ENCODE measurements around the gene TNFSF10. TPM values are rescaled to one million over a fixed set of nuclear protein-coding genes. Genes with fewer than 3 reads are reported as not detected.
"Not testable (repeated sequence)": the region's sequence is repeated elsewhere in the genome, so short reads cannot be mapped to it uniquely, and the experiment has no call there.

Gene TNFSF10
- total RNA-seq (2021): 18.3 and 21.4 TPM in 2 replicates
- Bru-seq, nascent RNA: percentile 49 among the genes with signal in this experiment
- BruChase-seq, experiment 1, labeled RNA remaining after a 2-hour chase: percentile 66 among the genes with signal in this experiment
- percentile 55 among the genes with signal in this experiment for BruChase-seq, experiment 2, labeled RNA remaining after a 6-hour chase
- long read RNA-seq, transcript TNFSF10-201 (5 exons, 1,953 nt): major isoform, 14 of 19 reads
- long read RNA-seq, partial matches to known transcripts: 1 of 19 reads
- long read RNA-seq, other reads (novel, unspliced or antisense): 4 of 19 reads

DNA sequence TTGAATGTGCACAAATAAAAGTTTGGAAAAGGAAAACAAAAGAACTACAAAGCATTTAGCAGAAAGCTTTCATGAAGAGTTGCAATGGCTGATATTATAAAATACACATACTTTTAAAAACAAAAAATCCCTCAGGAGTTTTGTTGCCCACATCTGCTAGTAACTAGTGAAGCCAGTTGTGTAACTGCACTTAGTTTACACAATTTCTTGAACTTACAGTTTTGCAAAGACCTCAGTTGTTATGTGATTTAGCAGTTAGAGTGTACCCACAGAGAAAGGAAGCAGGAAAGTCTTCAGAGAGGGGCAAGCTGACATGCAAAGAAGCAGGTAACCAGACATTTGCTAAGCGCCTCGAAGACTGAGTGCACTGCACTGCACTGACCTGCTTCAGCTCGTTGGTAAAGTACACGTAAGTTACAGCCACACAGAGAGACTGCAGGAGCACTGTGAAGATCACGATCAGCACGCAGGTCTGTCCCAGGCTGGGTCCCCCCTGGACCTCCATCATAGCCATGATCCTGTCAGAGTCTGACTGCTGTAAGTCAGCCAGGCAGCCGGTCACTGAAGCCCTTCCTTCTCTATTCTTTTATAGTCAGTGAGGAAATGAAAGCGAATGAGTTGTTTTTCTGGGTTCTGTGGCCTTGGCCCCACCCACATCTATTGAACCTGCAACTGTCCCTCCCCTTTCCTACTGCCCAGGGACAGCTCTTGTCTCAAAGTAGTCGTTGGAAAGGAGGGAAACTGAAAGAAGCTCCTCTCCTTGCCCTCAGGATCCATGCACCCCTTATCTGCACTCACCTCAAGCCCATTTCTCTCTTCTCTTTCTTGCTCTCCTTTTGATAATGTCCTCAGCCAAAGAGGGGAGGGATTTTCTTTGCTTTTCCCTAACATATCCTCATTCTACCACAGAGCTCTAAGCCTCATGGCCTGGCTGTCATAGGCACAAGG, at the start of gene TNFSF10:
Gene TNFSF10, minus strand, starts transcription at position 560 of the 948 bp plus-strand sequence. Its CDS starts 46 bp downstream, at position 514.
- Histone ChIP-seq H2AFZ (peak within 1 kb of the TSS; percentile 16), H3F3A (ENCODE audit: insufficient read depth, low read depth) (no peaks in the 10 kb centered on the region), H3K4me3 (peak within 1 kb of the TSS; percentile 24; the same call in 1 of the 2 replicates), H3K27ac (no peak within 1 kb of the TSS), H3K4me1 (replicated peaks; ENCODE audit: insufficient read depth) (peaks cover 7% of the 10 kb centered on the region), H3K9me2 (ENCODE audit: insufficient read depth) (no peaks in the 10 kb centered on the region), H4K20me1 (ENCODE audit: insufficient read depth) (no peaks in the 10 kb centered on the region), H3K4me2 (peak within 1 kb of the TSS; percentile 61), H3K27me3 (ENCODE audit: insufficient read depth, low read depth) (no peaks in the 10 kb centered on the region), H3K79me2 (ENCODE audit: low read depth) (no peaks in the 10 kb centered on the region), H3K9me3 (ENCODE audit: insufficient read depth, low read depth) (no peaks in the 10 kb centered on the region), H3K36me3 (ENCODE audit: low read depth) (no peaks in the 10 kb centered on the region)
- TSS peak; percentile 73 for BruUV-seq (replicated peaks)
- intact Hi-C loops (cut with micrococcal nuclease; ENCODE audit: unreplicated experiment): loop anchor here (2.0 kb wide), 1 partner anchor 40 kb away; no protein-coding TSS in a partner anchor
- peak; percentile 48 to 62 for DNase-seq
- ChIA-PET CTCF (interaction anchor here (0.5 to 0.7 kb wide), 3 partner anchors 136 to 1562 kb away, joined by 3 to 4 read pairs (median 3); no protein-coding TSS in a partner anchor), POLR2A (ENCODE audit: unreplicated experiment) (interaction anchor here (0.6 to 0.7 kb wide), 4 partner anchors 23 to 228 kb away, joined by 3 to 15 read pairs (median 4); partner anchors contain the start of gene ECT2)
- no peak for TF ChIP-seq EZH2 (IDR thresholded peaks at IDR 0.05; ENCODE audit: low read depth)
- no peak for TF ChIP-seq CTCF (conservative IDR thresholded peaks at IDR 0.05)

DNA sequence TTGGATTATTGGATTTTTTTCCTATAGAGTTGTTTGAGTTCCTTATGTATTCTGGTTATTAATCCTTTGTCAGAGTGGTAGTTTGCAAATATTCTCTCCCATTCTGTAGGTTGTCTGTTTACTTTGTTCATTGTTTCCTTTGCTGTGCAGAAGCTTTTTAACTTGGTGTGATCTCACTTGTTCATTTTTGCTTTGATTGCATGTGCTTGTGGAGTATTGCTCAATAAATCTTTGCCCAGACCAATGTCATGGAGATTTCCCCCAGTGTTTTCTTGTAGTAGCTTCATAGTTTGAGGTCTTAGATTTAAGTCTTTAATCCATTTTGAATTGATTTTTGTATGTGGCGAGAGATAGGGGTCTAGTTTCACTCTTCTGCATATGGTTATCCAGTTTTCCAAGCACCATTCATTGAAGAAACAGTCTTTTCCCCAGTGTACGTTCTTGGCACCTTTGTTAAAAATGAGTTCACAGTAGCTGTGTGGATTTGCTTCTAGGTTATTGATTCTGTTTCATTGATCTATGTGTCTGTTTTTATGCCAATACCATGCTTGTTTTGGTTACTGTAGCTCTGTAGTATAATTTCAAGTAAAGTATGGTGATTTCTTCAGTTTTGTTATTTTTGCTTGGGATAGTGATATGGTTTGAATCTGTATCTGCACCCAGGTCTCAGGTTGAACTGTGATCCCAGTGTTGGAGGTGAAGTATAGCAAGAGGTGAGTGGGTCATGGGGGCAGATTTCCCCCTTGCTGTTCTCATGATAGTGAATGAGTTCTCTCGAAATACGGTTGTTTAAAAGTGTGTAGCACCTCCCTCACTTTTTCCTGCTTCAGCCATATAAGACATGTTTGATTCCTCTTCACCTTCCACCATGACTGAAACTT, 46.1 kb upstream of the TNFSF10 start:
- Histone ChIP-seq H3K27ac (no peak overlapping the region), H3K79me2 (ENCODE audit: low read depth) (no peaks in the 10 kb centered on the region), H3F3A (ENCODE audit: insufficient read depth, low read depth) (peaks cover 8% of the 10 kb centered on the region), H3K4me1 (replicated peaks; ENCODE audit: insufficient read depth) (peaks cover 10% of the 10 kb centered on the region), H3K4me3 (no peak overlapping the region), H3K27me3 (ENCODE audit: insufficient read depth, low read depth) (no peaks in the 10 kb centered on the region), H3K4me2 (no peak overlapping the region), H2AFZ (no peak overlapping the region), H4K20me1 (ENCODE audit: insufficient read depth) (no peaks in the 10 kb centered on the region), H3K36me3 (ENCODE audit: low read depth) (no peaks in the 10 kb centered on the region), H3K9me2 (ENCODE audit: insufficient read depth) (no peaks in the 10 kb centered on the region), H3K9me3 (ENCODE audit: insufficient read depth, low read depth) (peaks cover 15% of the 10 kb centered on the region)
- CTCF ChIA-PET: no interaction called here
- DNase-seq: no peak
- TF ChIP-seq CTCF (conservative IDR thresholded peaks at IDR 0.05): no peak
- TF ChIP-seq EZH2 (IDR thresholded peaks at IDR 0.05; ENCODE audit: low read depth): no peak
- BruUV-seq (replicated peaks): no TSS peak
- intact Hi-C loops (cut with micrococcal nuclease; ENCODE audit: unreplicated experiment): no loop called here
- POLR2A ChIA-PET (ENCODE audit: unreplicated experiment): no interaction called here

DNA sequence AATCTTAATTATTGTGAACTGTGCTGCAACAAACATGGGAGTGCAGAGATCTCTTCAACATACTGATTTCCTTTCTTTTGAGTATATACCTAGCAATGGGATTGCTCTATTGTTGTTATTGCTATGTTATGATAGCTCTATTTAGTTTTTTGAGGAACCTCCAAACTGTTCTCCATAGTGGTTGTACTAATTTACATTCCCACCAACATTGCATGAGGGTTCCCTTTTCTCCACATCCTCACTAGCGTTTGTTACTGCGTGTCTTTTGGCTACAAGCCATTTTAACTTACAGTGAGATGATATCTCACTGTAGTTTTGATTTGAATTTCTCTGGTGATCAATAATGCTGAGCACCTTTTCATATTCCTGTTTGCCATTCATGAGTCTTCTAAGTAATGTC, 45.5 kb upstream of the TNFSF10 start:
- H3K79me2 ChIP-seq (ENCODE audit: low read depth): no peaks in the 10 kb centered on the region
- H3K4me2 ChIP-seq: no peak overlapping the region
- peaks cover 15% of the 10 kb centered on the region for H3K9me3 ChIP-seq (ENCODE audit: insufficient read depth, low read depth)
- H3K27ac ChIP-seq: no peak overlapping the region
- no peaks in the 10 kb centered on the region for H4K20me1 ChIP-seq (ENCODE audit: insufficient read depth)
- ChIA-PET POLR2A (ENCODE audit: unreplicated experiment) (no interaction called here), CTCF (no interaction called here)
- H3K27me3 ChIP-seq (ENCODE audit: insufficient read depth, low read depth): no peaks in the 10 kb centered on the region
- H3F3A ChIP-seq (ENCODE audit: insufficient read depth, low read depth): peaks cover 15% of the 10 kb centered on the region
- H3K9me2 ChIP-seq (ENCODE audit: insufficient read depth): no peaks in the 10 kb centered on the region
- H2AFZ ChIP-seq: no peak overlapping the region
- intact Hi-C loops (cut with micrococcal nuclease; ENCODE audit: unreplicated experiment): no loop called here
- H3K4me1 ChIP-seq (replicated peaks; ENCODE audit: insufficient read depth): peaks cover 16% of the 10 kb centered on the region
- no peak for DNase-seq
- TF ChIP-seq CTCF (conservative IDR thresholded peaks at IDR 0.05) (no peak), EZH2 (IDR thresholded peaks at IDR 0.05; ENCODE audit: low read depth) (no peak)
- no peak overlapping the region for H3K4me3 ChIP-seq
- BruUV-seq (replicated peaks): no TSS peak
- no peaks in the 10 kb centered on the region for H3K36me3 ChIP-seq (ENCODE audit: low read depth)

GRCh38 chr3:172566785-172567184, 43.6 kb upstream of the TNFSF10 start:
- CTCF ChIA-PET; H3K9me2 ChIP-seq (ENCODE audit: insufficient read depth); H3K27ac ChIP-seq; DNase-seq; H3K4me2 ChIP-seq; H3K27me3 ChIP-seq (ENCODE audit: insufficient read depth, low read depth); intact Hi-C loops (cut with micrococcal nuclease; ENCODE audit: unreplicated experiment); H3K4me3 ChIP-seq; H3K79me2 ChIP-seq (ENCODE audit: low read depth); POLR2A ChIA-PET (ENCODE audit: unreplicated experiment); H3K36me3 ChIP-seq (ENCODE audit: low read depth); BruUV-seq (replicated peaks); H2AFZ ChIP-seq; H4K20me1 ChIP-seq (ENCODE audit: insufficient read depth): not testable (repeated sequence)
- Histone ChIP-seq H3K4me1 (replicated peaks; ENCODE audit: insufficient read depth) (peaks cover 36% of the 10 kb centered on the region), H3F3A (ENCODE audit: insufficient read depth, low read depth) (peaks cover 34% of the 10 kb centered on the region), H3K9me3 (ENCODE audit: insufficient read depth, low read depth) (peaks cover 12% of the 10 kb centered on the region)
